GM23248 (cell line): ENCODE data around the gene RBSN. TPM values are rescaled to one million over a fixed set of nuclear protein-coding genes. Genes with fewer than 3 reads are reported as not detected.

Experiments used
- DNase-seq: peaks from one replicate; pipeline ENCODE4 v3.0.0-alpha.2; 2015
- H2AFZ ChIP-seq: fragments of 200-600 bp; sonication (generic); 2 replicates; pipeline ENCODE4 v1.6.1; 2016; ENCODE audit warnings: antibody characterized with exemption
- H3F3A ChIP-seq: fragments of 200-600 bp; sonication (generic); 2 replicates; pipeline ENCODE4 v1.6.1; 2016; ENCODE audit warnings: mild to moderate bottlenecking, antibody characterized with exemption, mixed run types; ENCODE audit not compliant: insufficient read depth
- H3K27ac ChIP-seq: fragments of 200-600 bp; sonication (generic); 2 replicates; pipeline ENCODE4 v1.5.1; 2016; ENCODE audit warnings: mild to moderate bottlenecking
- H3K27me3 ChIP-seq: fragments of 200-600 bp; sonication (generic); replicated peaks from 2 replicates; pipeline ENCODE4 v1.6.1; 2016; ENCODE audit warnings: mild to moderate bottlenecking; ENCODE audit not compliant: insufficient read depth
- H3K36me3 ChIP-seq: fragments of 200-600 bp; sonication (generic); 2 replicates; pipeline ENCODE4 v1.6.1; 2016; ENCODE audit warnings: low read depth, mild to moderate bottlenecking
- H3K4me1 ChIP-seq: fragments of 200-600 bp; sonication (generic); 2 replicates; pipeline ENCODE4 v1.6.1; 2016; ENCODE audit warnings: mild to moderate bottlenecking; ENCODE audit not compliant: insufficient read depth
- H3K4me2 ChIP-seq: fragments of 200-600 bp; sonication (generic); one replicate; pipeline ENCODE4 v1.6.1; 2016; ENCODE audit warnings: mild to moderate bottlenecking; ENCODE audit not compliant: unreplicated experiment
- H3K4me3 ChIP-seq: fragments of 200-600 bp; sonication (generic); 2 replicates; pipeline ENCODE4 v1.5.1; 2016; ENCODE audit warnings: mild to moderate bottlenecking
- H3K79me2 ChIP-seq: fragments of 200-600 bp; sonication (generic); 2 replicates; pipeline ENCODE4 v1.6.1; 2016; ENCODE audit warnings: mild to moderate bottlenecking; ENCODE audit not compliant: insufficient read depth
- H3K9ac ChIP-seq: fragments of 200-600 bp; sonication (generic); 2 replicates; pipeline ENCODE4 v1.6.1; 2016; ENCODE audit warnings: mild to moderate bottlenecking
- H3K9me2 ChIP-seq: fragments of 200-600 bp; sonication (generic); 2 replicates; pipeline ENCODE4 v1.6.1; 2016; ENCODE audit warnings: mixed run types, mild to moderate bottlenecking, moderate library complexity; ENCODE audit not compliant: insufficient read depth
- H3K9me3 ChIP-seq: fragments of 200-600 bp; sonication (generic); one replicate; pipeline ENCODE4 v1.6.1; 2017; ENCODE audit warnings: low read depth
- H4K20me1 ChIP-seq: fragments of 200-600 bp; sonication (generic); 2 replicates; pipeline ENCODE4 v1.6.0; 2016; ENCODE audit not compliant: insufficient read depth
- EZH2 ChIP-seq: fragments of 200-600 bp; sonication (generic); IDR thresholded peaks from 2 replicates; pipeline ENCODE4 v1.6.1; 2018; ENCODE audit warnings: antibody characterized with exemption, mild to moderate bottlenecking; ENCODE audit not compliant: insufficient read depth, poor library complexity, severe bottlenecking
- EZH2phosphoT487 ChIP-seq: fragments of 200-600 bp; sonication (generic); IDR thresholded peaks from 2 replicates; pipeline ENCODE4 v1.6.1; 2018; ENCODE audit warnings: antibody characterized with exemption, moderate library complexity, mild to moderate bottlenecking, low read depth; ENCODE audit not compliant: insufficient read depth
- WGBS, 2 experiments: methylation state at CpG; one replicate each; pipeline ENCODE4 v1.1.6; 2015 to 2017; ENCODE audit warnings: low lambda C conversion rate in 2 of 2, low coverage in 1 of 2; ENCODE audit errors: missing lambda C conversion rate in 2 of 2; 5-methylcytosine and 5-hydroxymethylcytosine counted together
- in situ Hi-C: fragments of 300-500 bp; cut with MboI; formaldehyde crosslinking; loops from 2 replicates; pipeline ENCODE4 v1.15.0; 2020
- polyA plus RNA-seq: library from polyadenylated mRNA; unstranded; fragments of >200 nt; fragmentation: Nextera tagmentation; extraction: Ambion mirVana; gene quantifications from 2 replicates; pipeline ENCODE4 v1.2.1, GENCODE V29; 2016
- total RNA-seq: library from RNA; depleted of rRNA; stranded (reverse); fragments of >200 nt; shearing (Covaris generic); gene quantifications from 2 replicates; pipeline ENCODE4 v1.2.3, GENCODE V29; 2014

The RBSN gene
- total and polyA plus RNA-seq, 2 experiments from 2014 or later, result 21.0 to 23.9 TPM

- Histone ChIP-seq H3K4me3 (no peak overlapping the region), H3K27me3 (no peaks in the 10 kb centered on the region), H3K9me2 (no peaks in the 10 kb centered on the region), H4K20me1 (no peaks in the 10 kb centered on the region), H3F3A (peaks cover 35% of the 10 kb centered on the region; the same call in 1 of the 2 replicates), H3K27ac (no peak overlapping the region), H2AFZ (no peak overlapping the region), H3K9me3 (no peaks in the 10 kb centered on the region), H3K4me1 (peaks cover 14% of the 10 kb centered on the region), H3K79me2 (no peaks in the 10 kb centered on the region), H3K36me3 (peaks cover 52% of the 10 kb centered on the region), H3K4me2 (no peak overlapping the region), H3K9ac (no peak overlapping the region)
- in situ Hi-C loops, result no loop called here
- TF ChIP-seq EZH2, result no peak
- no peak for TF ChIP-seq EZH2phosphoT487
- peak; percentile 6 for DNase-seq
- 64 to 71% methylated on average over 3 of the region's 3 CpGs for WGBS, 2 experiments
Observed at GRCh38 chr3:15040844-15041243, 58.1 kb downstream of the RBSN start.

GRCh38 chr3:15038306-15038705 is 60.6 kb downstream of the RBSN start:
- DNase-seq, result no peak
- no peak overlapping the region for H3K4me3 ChIP-seq
- H3K27ac ChIP-seq, result no peak overlapping the region
- H3K4me1 ChIP-seq, result peaks cover 10% of the 10 kb centered on the region
- TF ChIP-seq EZH2 (no peak), EZH2phosphoT487 (no peak)
- H3K36me3 ChIP-seq, result peaks cover 40% of the 10 kb centered on the region
- H4K20me1 ChIP-seq, result no peaks in the 10 kb centered on the region
- H3K79me2 ChIP-seq, result no peaks in the 10 kb centered on the region
- no peak overlapping the region for H2AFZ ChIP-seq
- in situ Hi-C loops, result no loop called here
- no peak overlapping the region for H3K4me2 ChIP-seq
- H3F3A ChIP-seq, result peaks cover 25% of the 10 kb centered on the region; the same call in 1 of the 2 replicates
- no peaks in the 10 kb centered on the region for H3K9me2 ChIP-seq
- WGBS, 2 experiments, result 89 to 90% methylated on average over 6 of the region's 6 CpGs
- no peaks in the 10 kb centered on the region for H3K9me3 ChIP-seq
- H3K27me3 ChIP-seq, result no peaks in the 10 kb centered on the region
- H3K9ac ChIP-seq, result no peak overlapping the region

GRCh38 chr3:15033103-15033502 is 65.8 kb downstream of the RBSN start:
- Histone ChIP-seq H3K27me3 (no peaks in the 10 kb centered on the region), H3F3A (no peaks in the 10 kb centered on the region), H3K9me2 (no peaks in the 10 kb centered on the region), H3K9me3 (no peaks in the 10 kb centered on the region), H4K20me1 (no peaks in the 10 kb centered on the region), H3K36me3 (peaks cover 29% of the 10 kb centered on the region; the same call in 1 of the 2 replicates), H3K4me1 (no peaks in the 10 kb centered on the region), H2AFZ (no peak overlapping the region), H3K79me2 (no peaks in the 10 kb centered on the region), H3K4me3 (no peak overlapping the region), H3K27ac (no peak overlapping the region), H3K9ac (no peak overlapping the region), H3K4me2 (no peak overlapping the region)
- no peak for TF ChIP-seq EZH2
- TF ChIP-seq EZH2phosphoT487, result no peak
- in situ Hi-C loops, result no loop called here
- no peak for DNase-seq
- WGBS, 2 experiments, result 83 to 91% methylated on average over 3 of the region's 3 CpGs

GRCh38 chr3:15032650-15033049 is 66.3 kb downstream of the RBSN start:
- TF ChIP-seq EZH2phosphoT487 (no peak), EZH2 (no peak)
- no peaks in the 10 kb centered on the region for H4K20me1 ChIP-seq
- no peaks in the 10 kb centered on the region for H3K9me2 ChIP-seq
- in situ Hi-C loops, result no loop called here
- H3K36me3 ChIP-seq, result peaks cover 26% of the 10 kb centered on the region; the same call in 1 of the 2 replicates
- H3K27ac ChIP-seq, result no peak overlapping the region
- no peaks in the 10 kb centered on the region for H3F3A ChIP-seq
- no peaks in the 10 kb centered on the region for H3K9me3 ChIP-seq
- H3K4me3 ChIP-seq, result no peak overlapping the region
- H3K27me3 ChIP-seq, result no peaks in the 10 kb centered on the region
- DNase-seq, result peak; percentile 11
- H3K4me1 ChIP-seq, result no peaks in the 10 kb centered on the region
- WGBS, 2 experiments, result 72 to 75% methylated on average over 2 of the region's 2 CpGs
- no peak overlapping the region for H3K9ac ChIP-seq
- no peaks in the 10 kb centered on the region for H3K79me2 ChIP-seq
- H3K4me2 ChIP-seq, result no peak overlapping the region
- no peak overlapping the region for H2AFZ ChIP-seq

- TF ChIP-seq EZH2phosphoT487 (no peak), EZH2 (no peak)
- Histone ChIP-seq H3K9ac (no peak overlapping the region), H3K79me2 (no peaks in the 10 kb centered on the region), H3K36me3 (peaks cover 32% of the 10 kb centered on the region; the same call in 1 of the 2 replicates), H3K4me3 (no peak overlapping the region), H3K27me3 (no peaks in the 10 kb centered on the region), H3K27ac (no peak overlapping the region), H4K20me1 (no peaks in the 10 kb centered on the region), H3K4me1 (no peaks in the 10 kb centered on the region), H3F3A (no peaks in the 10 kb centered on the region), H3K4me2 (no peak overlapping the region), H3K9me2 (no peaks in the 10 kb centered on the region), H2AFZ (no peak overlapping the region), H3K9me3 (no peaks in the 10 kb centered on the region)
- no peak for DNase-seq
- in situ Hi-C loops, result no loop called here
Observed at GRCh38 chr3:15029625-15030024, 69.3 kb downstream of the RBSN start.
